A673 (cell line): ENCODE results near the gene CEP97. TPM values are rescaled to one million over a fixed set of nuclear protein-coding genes. Genes with fewer than 3 reads are reported as not detected.

ENCODE experiments used
- BruUV-seq: library from RNA; stranded (reverse); fragments of 400-500 nt; replicated peaks from 2 replicates; lab custom pipeline; 2021; lab: Mats Ljungman, UMichigan
- CTCF ChIA-PET: fragments of 300-600 bp; sonication (Branson Sonifier 250); formaldehyde crosslinking; loops from one replicate; lab custom pipeline; 2022; ENCODE audit warnings: antibody characterized with exemption; lab: Charles Lee
- POLR2A ChIA-PET: fragments of 300-600 bp; sonication (Branson Sonifier 250); formaldehyde crosslinking; loops from one replicate; lab custom pipeline; 2022; ENCODE audit warnings: antibody characterized with exemption; ENCODE audit not compliant: low non-redundant PET; lab: Charles Lee
- DNase-seq: peaks from one replicate; pipeline ENCODE4 v3.0.0-alpha.2; 2015; ENCODE audit warnings: low spot score
- H3K27ac ChIP-seq: fragments of 200-600 bp; sonication (generic); 2 replicates; pipeline ENCODE4 v1.5.1; 2016; ENCODE audit warnings: mixed run types, low read depth, mild to moderate bottlenecking, mixed read lengths, antibody characterized with exemption, low read length; ENCODE audit not compliant: poor library complexity, severe bottlenecking
- H3K27me3 ChIP-seq: fragments of 200-600 bp; sonication (generic); replicated peaks from 2 replicates; pipeline ENCODE4 v1.6.1; 2017; ENCODE audit warnings: mixed run types, low read depth, mild to moderate bottlenecking, mixed read lengths, antibody characterized with exemption, low read length; ENCODE audit not compliant: insufficient read depth, poor library complexity
- H3K36me3 ChIP-seq: fragments of 200-600 bp; sonication (generic); 2 replicates; pipeline ENCODE4 v1.6.1; 2016; ENCODE audit warnings: mixed run types, mild to moderate bottlenecking, mixed read lengths, antibody characterized with exemption, low read length; ENCODE audit not compliant: insufficient read depth, poor library complexity, severe bottlenecking
- H3K4me1 ChIP-seq: fragments of 200-600 bp; sonication (generic); 2 replicates; pipeline ENCODE4 v1.6.1; 2017; ENCODE audit warnings: mixed run types, mild to moderate bottlenecking, mixed read lengths, antibody characterized with exemption, low read length; ENCODE audit not compliant: insufficient read depth, poor library complexity, severe bottlenecking
- H3K4me3 ChIP-seq: fragments of 200-600 bp; sonication (generic); 2 replicates; pipeline ENCODE4 v1.5.1; 2016; ENCODE audit warnings: low read depth, mixed run types, mild to moderate bottlenecking, mixed read lengths, low read length; ENCODE audit not compliant: poor library complexity, severe bottlenecking
- H3K9me3 ChIP-seq: fragments of 200-600 bp; sonication (generic); 2 replicates; pipeline ENCODE4 v1.6.1; 2016; ENCODE audit warnings: mixed run types, low read depth, mild to moderate bottlenecking, mixed read lengths, antibody characterized with exemption, low read length; ENCODE audit not compliant: poor library complexity, severe bottlenecking
- CTCF ChIP-seq: fragments of 300-800, 200-600 bp; sonication (generic); conservative IDR thresholded peaks from 2 replicates; pipeline ENCODE4 v1.5.1; 2017; ENCODE audit warnings: low read depth, mild to moderate bottlenecking, antibody characterized with exemption, low read length, moderate library complexity, mixed read lengths
- EZH2 ChIP-seq: fragments of 200-600 bp; sonication (generic); IDR thresholded peaks from 2 replicates; pipeline ENCODE4 v1.6.1; 2017; ENCODE audit warnings: borderline replicate concordance, low read depth, mild to moderate bottlenecking, mixed read lengths, antibody characterized with exemption, low read length; ENCODE audit not compliant: poor library complexity, severe bottlenecking
- intact Hi-C: fragments of 100-400 bp; cut with micrococcal nuclease; formaldehyde crosslinking; loops from one replicate; pipeline ENCODE4 v1.10.0; 2022; ENCODE audit not compliant: unreplicated experiment
- total RNA-seq: library from RNA; stranded (reverse); gene quantifications from 2 replicates; pipeline ENCODE4 v1.2.3, GENCODE V29; 2021

CEP97 gene
- total RNA-seq, 1 experiment from 2014 or later: 19.7 TPM

- ChIA-PET CTCF (no interaction called here), POLR2A (no interaction called here)
- no peaks in the 10 kb centered on the region for H3K9me3 ChIP-seq
- no peaks in the 10 kb centered on the region for H3K4me1 ChIP-seq
- intact Hi-C loops: no loop called here
- no peak for DNase-seq
- no TSS peak for BruUV-seq
- H3K4me3 ChIP-seq: no peak overlapping the region
- H3K27ac ChIP-seq: no peak overlapping the region
- peaks cover 17% of the 10 kb centered on the region for H3K36me3 ChIP-seq
- TF ChIP-seq CTCF (no peak), EZH2 (no peak)
- H3K27me3 ChIP-seq: no peaks in the 10 kb centered on the region
Observed at GRCh38 chr3:101801174-101801573, 76.8 kb downstream of the CEP97 start.

- Histone ChIP-seq H3K4me3 (no peak overlapping the region), H3K36me3 (peaks cover 17% of the 10 kb centered on the region), H3K27me3 (no peaks in the 10 kb centered on the region), H3K27ac (no peak overlapping the region), H3K4me1 (no peaks in the 10 kb centered on the region), H3K9me3 (no peaks in the 10 kb centered on the region)
- CTCF ChIA-PET: interaction anchor here (0.6 to 1.1 kb wide), 2 partner anchors 133 to 423 kb away, joined by 3 to 6 read pairs; no protein-coding TSS in a partner anchor
- BruUV-seq: no TSS peak
- no peak for TF ChIP-seq CTCF
- no peak for TF ChIP-seq EZH2
- DNase-seq: no peak
- intact Hi-C loops: loop anchor here (2.0 kb wide), 1 partner anchor 107 kb away; no protein-coding TSS in a partner anchor
- POLR2A ChIA-PET: no interaction called here
Observed at GRCh38 chr3:101802179-101802578, 77.8 kb downstream of the CEP97 start.

GRCh38 chr3:101803173-101803782 is 78.9 kb downstream of the CEP97 start:
- no peaks in the 10 kb centered on the region for H3K9me3 ChIP-seq
- H3K36me3 ChIP-seq: peaks cover 17% of the 10 kb centered on the region
- no peak overlapping the region for H3K27ac ChIP-seq
- CTCF ChIA-PET: interaction anchor here (1.0 to 1.1 kb wide), 3 partner anchors 422 to 733 kb away, joined by 5 to 6 read pairs (median 6); no protein-coding TSS in a partner anchor
- H3K4me3 ChIP-seq: no peak overlapping the region
- H3K4me1 ChIP-seq: no peaks in the 10 kb centered on the region
- POLR2A ChIA-PET: no interaction called here
- DNase-seq: peak; percentile 84
- no peak for TF ChIP-seq EZH2
- TF ChIP-seq CTCF: peak; percentile 91
- intact Hi-C loops: loop anchor here (2.0 kb wide), 1 partner anchor 108 kb away; no protein-coding TSS in a partner anchor
- no peaks in the 10 kb centered on the region for H3K27me3 ChIP-seq
- BruUV-seq: no TSS peak
